NCI-H2227 (cell line): ENCODE data around the gene TRPM3.

Experiments used
- DNase-seq: peaks from one replicate; lab custom pipeline; 2025; ENCODE audit not compliant: unreplicated experiment; lab: John Stamatoyannopoulos, UW

TRPM3 gene

GRCh38 chr9:71121275-71122021 lies at the start of gene TRPM3:
Gene TRPM3 (minus strand): TSS chr9:71121621. CDS start chr9:71121354, 267 bp downstream.
- peak; percentile 40 for DNase-seq

GRCh38 chr9:71168418-71168817 lies 47.0 kb upstream of the TRPM3 start:
- DNase-seq: no peak

- no peak for DNase-seq
Measured at GRCh38 chr9:71162126-71162525, 40.7 kb upstream of the TRPM3 start.

- no peak for DNase-seq
Measured at GRCh38 chr9:71157731-71158130, 36.3 kb upstream of the TRPM3 start.

GRCh38 chr9:71147368-71147767 lies 25.9 kb upstream of the TRPM3 start:
- DNase-seq: no peak

- no peak for DNase-seq
Measured at GRCh38 chr9:71146511-71146910, 25.1 kb upstream of the TRPM3 start.

GRCh38 chr9:71145179-71145578 lies 23.8 kb upstream of the TRPM3 start:
- DNase-seq: no peak

GRCh38 chr9:71144495-71144894 lies 23.1 kb upstream of the TRPM3 start:
- no peak for DNase-seq

- DNase-seq: no peak
Measured at GRCh38 chr9:71136696-71137095, 15.3 kb upstream of the TRPM3 start.

GRCh38 chr9:71131145-71131544 lies 9.7 kb upstream of the TRPM3 start:
- DNase-seq: no peak

GRCh38 chr9:71130521-71130920 lies 9.1 kb upstream of the TRPM3 start:
- no peak for DNase-seq

GRCh38 chr9:71128796-71129195 lies 7.4 kb upstream of the TRPM3 start:
- DNase-seq: no peak

GRCh38 chr9:71127301-71127700 lies 5.9 kb upstream of the TRPM3 start:
- DNase-seq: no peak

- no peak for DNase-seq
Measured at GRCh38 chr9:71122421-71122820, 1.0 kb upstream of the TRPM3 start.

- no peak for DNase-seq
Measured at GRCh38 chr9:71122022-71122275, 528 bp upstream of the TRPM3 start.

GRCh38 chr9:71120501-71121247 lies 747 bp downstream of the TRPM3 start:
- DNase-seq: no peak

- no peak for DNase-seq
Measured at GRCh38 chr9:71119746-71120145, 1.7 kb downstream of the TRPM3 start.

- no peak for DNase-seq
Measured at GRCh38 chr9:71118324-71118723, 3.1 kb downstream of the TRPM3 start.

GRCh38 chr9:71115448-71115975 lies 5.9 kb downstream of the TRPM3 start:
- DNase-seq: no peak

GRCh38 chr9:71112866-71113265 lies 8.6 kb downstream of the TRPM3 start:
- no peak for DNase-seq

GRCh38 chr9:71108937-71109336 lies 12.5 kb downstream of the TRPM3 start:
- no peak for DNase-seq

- DNase-seq: no peak
Measured at GRCh38 chr9:71106992-71107391, 14.4 kb downstream of the TRPM3 start.

- no peak for DNase-seq
Measured at GRCh38 chr9:71105192-71105591, 16.2 kb downstream of the TRPM3 start.
